Adrenal gland (tissue), 5 donors: ENCODE measurements around the gene FUT4.
A peak's percentile ranks its signal among the peaks of the same experiment; 100 is the strongest.

Source experiments
- CTCF ChIP-seq, 6 experiments: fragments of 450-650 bp in 4 of 6; fragments of 200-600 bp in 2 of 6; sonication (generic) in 1 of 6; IDR thresholded peaks; 1 replicate in 5 of 6; 2 replicates in 1 of 6; pipeline versions ENCODE4 v1.5.1 to v1.8.0; 2016 to 2021; ENCODE audit warnings: antibody characterized with exemption in 6 of 6, mild to moderate bottlenecking in 2 of 6, moderate library complexity in 1 of 6
- POLR2A ChIP-seq, 2 donors: fragments of 450-650 bp; IDR thresholded peaks; one replicate each; pipeline ENCODE4 v1.6.1; 2017; ENCODE audit warnings: antibody characterized with exemption in 2 of 2, mild to moderate bottlenecking in 2 of 2, moderate library complexity in 1 of 2
- donor health status: DM: no; HTN: no; CAD: no.

- TF ChIP-seq CTCF (IDR thresholded peaks at IDR 0.05) = peak; percentile 45 to 77 (median 56)
- no peak for TF ChIP-seq POLR2A (IDR thresholded peaks at IDR 0.05)
These were observed 24.1 kb upstream of the FUT4 start for GRCh38 chr11:94519478-94520084.
